Stimulated activated CD4-positive, alpha-beta T cell treated with anti-CD3 and anti-CD28 coated beads, Interleukin-2, amount 100 ng/mL, for 48 hours (primary cell): ENCODE data around the gene MSH4.
"Not testable (repeated sequence)": the region's sequence is repeated elsewhere in the genome, so short reads cannot be mapped to it uniquely, and the experiment has no call there.

Experiments
- DNase-seq, 2 donors: peaks; one replicate each; pipeline ENCODE4 v3.0.0-alpha.2; 2020

The MSH4 gene

DNA sequence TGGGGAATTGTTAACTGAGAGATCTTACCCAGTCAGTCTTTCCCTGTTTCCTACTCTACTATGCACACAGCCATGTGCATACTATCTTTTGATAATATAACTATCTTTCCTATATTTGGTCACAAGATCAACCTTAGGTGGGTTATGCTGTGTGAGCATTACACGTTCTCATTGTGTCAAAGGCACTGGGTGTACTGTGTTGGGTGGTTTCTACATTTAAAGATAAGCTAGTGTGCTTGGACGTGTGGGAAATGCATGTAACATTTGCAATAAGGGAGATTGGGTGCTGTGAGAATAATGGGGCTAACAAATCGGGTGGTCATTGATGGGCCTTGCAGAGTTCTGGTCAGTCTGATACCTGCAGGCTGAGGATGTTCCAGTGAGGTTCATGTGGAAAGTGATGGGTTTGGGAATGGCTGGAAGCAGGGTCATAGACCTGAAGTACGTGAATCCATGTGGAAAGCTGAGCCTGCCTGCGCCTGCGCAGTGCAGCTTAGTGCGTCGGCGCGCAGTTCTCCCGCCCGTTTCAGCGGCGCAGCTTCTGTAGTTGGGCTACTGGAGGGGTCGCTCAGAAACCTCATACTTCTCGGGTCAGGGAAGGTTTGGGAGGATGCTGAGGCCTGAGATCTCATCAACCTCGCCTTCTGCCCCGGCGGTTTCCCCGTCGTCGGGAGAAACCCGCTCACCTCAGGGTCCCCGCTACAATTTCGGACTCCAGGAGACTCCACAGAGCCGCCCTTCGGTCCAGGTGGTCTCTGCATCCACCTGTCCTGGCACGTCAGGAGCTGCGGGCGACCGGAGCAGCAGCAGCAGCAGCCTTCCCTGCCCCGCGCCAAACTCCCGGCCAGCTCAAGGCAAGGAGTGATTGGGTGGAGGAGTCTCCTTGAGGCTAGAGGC is at the start of gene MSH4:
MSH4 (plus strand) TSS at position 507 of the 897 bp plus-strand sequence; CDS start at position 611, 104 bp downstream.
- DNase-seq, result peak in 1 of 2 donors; percentile 36

GRCh38 chr1:75757210-75757609 is 39.5 kb upstream of the MSH4 start:
- not testable (repeated sequence) for DNase-seq

GRCh38 chr1:75758543-75758942 is 38.1 kb upstream of the MSH4 start:
- DNase-seq, result not testable (repeated sequence)

- no peak for DNase-seq
These were observed 32.5 kb upstream of the MSH4 start for GRCh38 chr1:75764057-75764655.

- no peak for DNase-seq
These were observed 30.9 kb upstream of the MSH4 start for GRCh38 chr1:75765697-75766355.

GRCh38 chr1:75768016-75768415 is 28.7 kb upstream of the MSH4 start:
- no peak for DNase-seq

- no peak for DNase-seq
These were observed 25.9 kb upstream of the MSH4 start for GRCh38 chr1:75770761-75771160.

DNA sequence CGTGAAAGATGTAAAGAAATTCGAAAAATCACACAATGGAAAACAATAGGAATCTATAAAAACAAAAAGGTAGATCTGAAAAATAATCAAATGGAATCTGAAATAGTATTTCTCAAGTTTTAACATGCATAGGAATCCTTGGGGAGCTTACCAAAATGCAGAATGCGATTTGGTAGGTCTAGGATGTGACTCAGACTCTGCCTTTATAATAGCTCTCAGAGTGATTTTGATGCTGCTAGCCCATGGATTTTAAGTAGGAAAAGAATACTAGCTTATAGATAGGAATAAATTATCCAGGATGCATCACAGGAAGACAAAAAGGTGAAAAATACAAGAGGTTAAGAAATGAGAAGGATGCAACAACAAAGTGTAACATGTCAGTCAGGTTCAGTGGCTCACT is 24.7 kb upstream of the MSH4 start:
- DNase-seq, result no peak

GRCh38 chr1:75777812-75778211 is 18.9 kb upstream of the MSH4 start:
- DNase-seq, result not testable (repeated sequence)

GRCh38 chr1:75778694-75779093 is 18.0 kb upstream of the MSH4 start:
- DNase-seq, result not testable (repeated sequence)

GRCh38 chr1:75780183-75780582 is 16.5 kb upstream of the MSH4 start:
- not testable (repeated sequence) for DNase-seq

DNA sequence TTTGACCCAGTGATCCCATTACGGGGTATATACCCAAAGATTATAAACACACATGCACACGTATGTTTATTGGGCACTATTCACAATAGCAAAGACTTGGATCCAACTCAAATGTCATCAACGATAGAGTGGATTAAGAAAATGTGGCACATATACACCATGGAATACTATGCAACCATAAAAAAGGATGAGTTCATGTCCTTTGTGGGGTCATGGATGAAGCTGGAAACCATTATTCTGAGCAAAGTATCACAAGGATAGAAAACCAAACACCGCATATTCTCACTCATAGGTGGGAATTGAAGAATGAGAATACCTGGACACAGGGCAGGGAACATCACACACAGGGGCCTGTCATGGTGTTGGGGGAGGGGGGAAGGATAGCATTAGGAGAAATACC is 12.8 kb upstream of the MSH4 start:
- DNase-seq, result not testable (repeated sequence)

DNA sequence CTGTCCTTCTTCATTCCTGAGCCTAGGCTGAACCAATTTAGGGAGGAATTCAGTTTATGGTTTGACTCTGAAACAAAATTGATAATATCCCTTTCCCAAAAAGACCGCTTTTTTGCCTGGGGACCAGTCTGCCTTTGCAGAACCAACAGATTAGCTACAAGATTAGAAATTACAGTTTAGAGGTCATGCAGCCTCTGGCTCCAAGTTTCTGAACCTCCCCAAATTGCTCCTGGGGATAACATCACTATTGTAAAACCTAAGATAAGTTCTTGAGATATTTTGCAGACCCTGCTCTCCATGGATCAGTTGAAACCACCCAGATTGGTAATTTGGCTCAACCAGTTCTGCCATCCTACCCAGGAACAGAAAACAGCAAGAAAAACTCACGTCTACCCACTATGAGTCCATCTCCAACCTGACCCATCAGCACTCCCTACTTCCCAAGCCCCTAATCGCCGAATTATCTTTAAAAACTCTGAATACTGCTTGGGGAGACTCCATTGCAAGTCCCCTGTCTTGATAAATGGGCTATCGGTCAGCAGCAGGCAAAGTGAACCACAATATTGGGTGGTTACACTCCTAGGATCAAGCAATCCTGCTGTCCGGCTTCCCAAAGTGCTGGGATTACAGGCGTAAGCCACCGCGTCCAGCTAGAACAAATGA is 11.2 kb upstream of the MSH4 start:
- no peak for DNase-seq

- peak; percentile 94 for DNase-seq
These were observed 10.5 kb upstream of the MSH4 start, which contains the start of gene RABGGTB for GRCh38 chr1:75785983-75786853. TSS of gene RABGGTB (plus strand) at chr1:75786256. CDS start at chr1:75786272, 16 bp downstream.

- no peak for DNase-seq
These were observed 9.7 kb upstream of the MSH4 start for GRCh38 chr1:75786901-75787493.

DNA sequence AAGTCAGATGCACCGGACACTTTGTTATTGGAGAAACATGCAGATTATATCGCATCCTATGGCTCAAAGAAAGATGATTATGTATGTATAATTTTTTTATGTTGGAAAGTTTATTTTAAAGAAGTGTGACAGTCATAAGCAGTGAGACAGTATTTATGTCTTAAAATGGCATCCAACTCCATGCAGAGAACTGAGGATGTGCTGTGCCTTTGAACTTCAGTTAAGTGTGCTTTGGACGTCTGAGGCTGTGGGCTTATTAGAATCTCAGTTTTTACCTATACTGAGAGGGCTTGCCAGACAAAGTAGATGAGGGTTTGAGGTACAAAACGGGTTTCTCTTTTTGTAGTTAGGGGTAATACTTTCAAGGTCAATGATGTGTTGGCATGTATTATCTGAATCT is 9.2 kb upstream of the MSH4 start:
- DNase-seq, result no peak

DNA sequence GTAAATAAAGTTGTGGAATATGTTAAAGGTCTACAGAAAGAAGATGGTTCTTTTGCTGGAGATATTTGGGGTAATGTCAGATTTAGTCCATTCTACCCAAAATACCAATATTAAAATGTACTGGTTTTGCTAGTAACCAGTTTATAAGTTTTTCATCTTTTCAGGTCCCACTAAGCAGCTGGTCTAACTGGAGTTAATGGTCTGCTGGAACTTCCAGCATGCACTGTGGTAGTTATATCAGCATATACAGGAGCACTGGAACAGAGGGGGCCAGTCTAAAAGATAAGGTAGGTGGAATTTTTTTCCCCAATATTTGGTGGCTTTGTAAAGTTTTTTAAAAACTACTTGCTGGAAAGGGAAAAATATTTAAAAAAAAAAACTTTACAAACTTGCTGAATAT is 6.7 kb upstream of the MSH4 start:
- DNase-seq, result no peak

GRCh38 chr1:75791022-75791421 is 5.7 kb upstream of the MSH4 start:
- no peak for DNase-seq

DNA sequence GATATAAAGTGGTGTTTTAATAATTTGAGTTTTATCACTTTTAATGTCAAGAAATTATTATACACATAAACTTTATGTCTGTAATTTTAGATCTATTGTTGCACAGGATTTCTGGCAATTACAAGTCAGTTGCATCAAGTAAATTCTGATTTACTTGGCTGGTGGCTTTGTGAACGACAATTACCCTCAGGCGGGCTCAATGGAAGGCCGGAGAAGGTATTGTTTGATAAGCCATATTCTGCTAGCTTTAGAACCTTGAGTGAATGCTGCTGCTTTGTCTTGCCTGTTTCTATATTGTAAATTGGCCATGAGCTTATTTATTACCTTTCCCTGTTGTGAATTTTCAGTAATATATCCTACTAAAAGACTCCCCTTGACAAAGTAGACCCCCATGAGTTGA is 4.6 kb upstream of the MSH4 start:
- no peak for DNase-seq

GRCh38 chr1:75794382-75794781 is 2.3 kb upstream of the MSH4 start:
- DNase-seq, result no peak

- no peak for DNase-seq
These were observed 934 bp upstream of the MSH4 start for GRCh38 chr1:75795703-75796193.

- no peak for DNase-seq
These were observed 549 bp downstream of the MSH4 start for GRCh38 chr1:75797273-75797588.
